ENCODE results near the gene LHX5. TPM values are rescaled to one million over a fixed set of nuclear protein-coding genes. Genes with fewer than 3 reads are reported as not detected.
A peak's percentile ranks its signal among the peaks of the same experiment; 100 is the strongest.

LHX5 gene
- total RNA-seq, 1 experiment from 2014 or later: not detected

GRCh38 chr12:113479216-113479589 lies 7.5 kb upstream of the LHX5 start:
- no TSS peak for BruUV-seq (replicated peaks)

GRCh38 chr12:113478351-113479011 lies 6.8 kb upstream of the LHX5 start:
- intact Hi-C loops (cut with micrococcal nuclease; ENCODE audit: unreplicated experiment): no loop called here
- ChIA-PET CTCF (no interaction called here), POLR2A (ENCODE audit: low non-redundant PET) (no interaction called here)
- Histone ChIP-seq H3K27ac (ENCODE audit: low read depth, low read length, poor library complexity, severe bottlenecking) (no peak overlapping the region), H3K4me1 (ENCODE audit: insufficient read depth, low read length, poor library complexity, severe bottlenecking) (no peaks in the 10 kb centered on the region), H3K9me3 (ENCODE audit: low read depth, low read length, poor library complexity, severe bottlenecking) (no peaks in the 10 kb centered on the region), H3K36me3 (ENCODE audit: insufficient read depth, low read length, poor library complexity, severe bottlenecking) (no peaks in the 10 kb centered on the region), H3K4me3 (ENCODE audit: low read depth, low read length, poor library complexity, severe bottlenecking) (no peak overlapping the region), H3K27me3 (replicated peaks; ENCODE audit: insufficient read depth, low read depth, low read length, poor library complexity) (peaks cover 95% of the 10 kb centered on the region)
- no peak for TF ChIP-seq CTCF (conservative IDR thresholded peaks at IDR 0.05; ENCODE audit: low read depth, low read length)
- TF ChIP-seq EZH2 (IDR thresholded peaks at IDR 0.05; ENCODE audit: borderline replicate concordance, low read depth, low read length, poor library complexity, severe bottlenecking): peak; percentile 76
- BruUV-seq (replicated peaks): no TSS peak
- no peak for DNase-seq (ENCODE audit: low spot score)

More at GRCh38 chr12:113479216-113479589, 7.5 kb upstream of the LHX5 start:
- Histone ChIP-seq H3K27me3 (replicated peaks; ENCODE audit: insufficient read depth, low read depth, low read length, poor library complexity) (peaks cover 95% of the 10 kb centered on the region), H3K4me1 (ENCODE audit: insufficient read depth, low read length, poor library complexity, severe bottlenecking) (no peaks in the 10 kb centered on the region), H3K36me3 (ENCODE audit: insufficient read depth, low read length, poor library complexity, severe bottlenecking) (no peaks in the 10 kb centered on the region), H3K27ac (ENCODE audit: low read depth, low read length, poor library complexity, severe bottlenecking) (no peak overlapping the region), H3K4me3 (ENCODE audit: low read depth, low read length, poor library complexity, severe bottlenecking) (no peak overlapping the region), H3K9me3 (ENCODE audit: low read depth, low read length, poor library complexity, severe bottlenecking) (no peaks in the 10 kb centered on the region)
- CTCF ChIA-PET: no interaction called here
- intact Hi-C loops (cut with micrococcal nuclease; ENCODE audit: unreplicated experiment): no loop called here
- DNase-seq (ENCODE audit: low spot score): no peak
- POLR2A ChIA-PET (ENCODE audit: low non-redundant PET): no interaction called here
- TF ChIP-seq CTCF (conservative IDR thresholded peaks at IDR 0.05; ENCODE audit: low read depth, low read length): no peak
- no peak for TF ChIP-seq EZH2 (IDR thresholded peaks at IDR 0.05; ENCODE audit: borderline replicate concordance, low read depth, low read length, poor library complexity, severe bottlenecking)

DNA sequence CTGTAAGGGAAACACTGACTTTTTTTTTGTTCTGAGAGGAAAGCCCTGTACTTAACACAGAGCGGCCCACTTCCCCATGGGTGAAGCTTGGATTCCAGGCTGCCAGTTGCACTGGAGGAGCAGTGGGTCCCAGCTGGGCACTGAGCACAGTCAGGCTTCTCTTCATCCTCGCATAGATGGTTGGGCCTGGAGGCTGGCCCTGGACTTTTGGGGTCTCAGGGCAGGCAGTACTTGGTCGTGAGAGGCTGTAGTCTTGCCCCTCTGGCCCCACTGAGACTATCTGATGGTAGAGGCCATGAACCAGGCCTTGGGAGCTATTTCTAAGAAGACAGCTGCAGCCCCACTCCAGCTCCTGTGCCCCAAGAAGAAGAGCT lies 6.2 kb upstream of the LHX5 start:
- POLR2A ChIA-PET (ENCODE audit: low non-redundant PET): no interaction called here
- DNase-seq (ENCODE audit: low spot score): no peak
- Histone ChIP-seq H3K27ac (ENCODE audit: low read depth, low read length, poor library complexity, severe bottlenecking) (no peak overlapping the region), H3K4me1 (ENCODE audit: insufficient read depth, low read length, poor library complexity, severe bottlenecking) (no peaks in the 10 kb centered on the region), H3K36me3 (ENCODE audit: insufficient read depth, low read length, poor library complexity, severe bottlenecking) (no peaks in the 10 kb centered on the region), H3K9me3 (ENCODE audit: low read depth, low read length, poor library complexity, severe bottlenecking) (no peaks in the 10 kb centered on the region), H3K4me3 (ENCODE audit: low read depth, low read length, poor library complexity, severe bottlenecking) (no peak overlapping the region), H3K27me3 (replicated peaks; ENCODE audit: insufficient read depth, low read depth, low read length, poor library complexity) (peaks cover 95% of the 10 kb centered on the region)
- TF ChIP-seq EZH2 (IDR thresholded peaks at IDR 0.05; ENCODE audit: borderline replicate concordance, low read depth, low read length, poor library complexity, severe bottlenecking): no peak
- TF ChIP-seq CTCF (conservative IDR thresholded peaks at IDR 0.05; ENCODE audit: low read depth, low read length): no peak
- intact Hi-C loops (cut with micrococcal nuclease; ENCODE audit: unreplicated experiment): no loop called here
- BruUV-seq (replicated peaks): no TSS peak
- CTCF ChIA-PET: no interaction called here
